ENCODE results near the gene CNKSR1.

CNKSR1 gene

GRCh38 chr1:26177182-26177684 is at the start of gene CNKSR1:
TSS of gene CNKSR1 (plus strand) at chr1:26177491. CDS start at chr1:26177548, 57 bp downstream.
- no peak for DNase-seq

GRCh38 chr1:26129778-26130177 is 47.5 kb upstream of the CNKSR1 start:
- DNase-seq, result no peak

GRCh38 chr1:26130695-26131094 is 46.6 kb upstream of the CNKSR1 start:
- DNase-seq, result no peak

- no peak for DNase-seq
Measured at GRCh38 chr1:26132128-26132833, 45.0 kb upstream of the CNKSR1 start.

GRCh38 chr1:26132834-26133167 is 44.5 kb upstream of the CNKSR1 start:
- no peak for DNase-seq

GRCh38 chr1:26134466-26134865 is 42.8 kb upstream of the CNKSR1 start:
- DNase-seq, result no peak

GRCh38 chr1:26138974-26139558 is 38.2 kb upstream of the CNKSR1 start:
- no peak for DNase-seq

GRCh38 chr1:26142159-26142558 is 35.1 kb upstream of the CNKSR1 start:
- DNase-seq, result no peak

GRCh38 chr1:26145041-26145959 is 32.0 kb upstream of the CNKSR1 start:
- peak; percentile 87 for DNase-seq

- no peak for DNase-seq
Measured at GRCh38 chr1:26145960-26146294, 31.4 kb upstream of the CNKSR1 start.

- no peak for DNase-seq
Measured at GRCh38 chr1:26148887-26149286, 28.4 kb upstream of the CNKSR1 start.

GRCh38 chr1:26153966-26154532 is 23.2 kb upstream of the CNKSR1 start:
- DNase-seq, result no peak

- DNase-seq, result no peak
Measured at GRCh38 chr1:26154750-26155149, 22.5 kb upstream of the CNKSR1 start.

- DNase-seq, result no peak
Measured at GRCh38 chr1:26155370-26156284, 21.7 kb upstream of the CNKSR1 start.

- peak; percentile 38 for DNase-seq
Measured at GRCh38 chr1:26156285-26157038, 20.8 kb upstream of the CNKSR1 start.

- no peak for DNase-seq
Measured at GRCh38 chr1:26158271-26158907, 18.9 kb upstream of the CNKSR1 start.

GRCh38 chr1:26158908-26159742 is 18.2 kb upstream of the CNKSR1 start, which contains the start of gene FAM110D:
TSS of gene FAM110D (plus strand) at chr1:26159079. CDS start at chr1:26161292, 2,213 bp downstream.
- no peak for DNase-seq

- no peak for DNase-seq
Measured at GRCh38 chr1:26159743-26160039, 17.6 kb upstream of the CNKSR1 start.

GRCh38 chr1:26160527-26161414 is 16.5 kb upstream of the CNKSR1 start:
- DNase-seq, result no peak

Measured in NCI-H1694 (cell line).